ENCODE data around the gene THSD7A. TPM values are rescaled to one million over a fixed set of nuclear protein-coding genes. Genes with fewer than 3 reads are reported as not detected.

The THSD7A gene
- total RNA-seq, 1 donor from 2014 or later: 1.0 TPM

DNA sequence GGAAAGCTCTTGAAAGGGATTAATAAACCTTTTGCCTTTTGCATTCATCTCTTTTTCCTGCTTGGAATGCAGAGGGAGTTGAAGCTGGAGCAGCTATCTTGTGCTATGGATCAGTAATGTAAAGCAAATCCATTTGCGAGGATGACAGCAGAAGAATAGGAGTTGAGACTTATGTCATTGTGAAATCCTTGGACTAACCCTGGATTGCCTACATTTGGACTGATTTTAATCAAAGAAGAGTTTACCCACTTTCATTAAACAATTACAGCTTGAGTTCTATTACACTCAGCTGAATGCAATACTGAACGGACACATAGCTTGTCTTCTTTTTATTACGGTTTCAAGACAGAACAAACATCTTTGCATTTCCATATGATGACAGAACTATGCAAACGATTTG lies 496.1 kb downstream of the THSD7A start:
- ATAC-seq (no peak), DNase-seq (no peak)
- intact Hi-C loops (cut with micrococcal nuclease): no loop called here

DNA sequence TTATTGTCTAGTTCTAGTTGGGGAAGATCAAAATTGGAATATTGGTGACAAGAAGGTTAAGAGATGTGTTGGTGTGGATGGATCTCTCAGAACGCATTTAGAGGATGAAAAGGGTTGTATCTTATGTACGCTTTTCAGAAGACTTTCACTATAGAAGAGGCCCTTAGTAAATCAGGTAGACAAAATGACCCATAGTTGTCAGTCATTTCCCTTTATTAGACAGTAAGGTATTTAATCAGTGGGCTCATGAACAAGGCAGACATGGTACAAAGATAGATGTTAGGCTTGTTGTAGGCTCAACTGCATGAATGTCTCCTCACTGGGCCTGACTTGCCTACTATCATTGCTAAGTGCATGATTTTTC lies 499.2 kb downstream of the THSD7A start:
- ATAC-seq (no peak), DNase-seq (no peak)
- intact Hi-C loops (cut with micrococcal nuclease): no loop called here

DNA sequence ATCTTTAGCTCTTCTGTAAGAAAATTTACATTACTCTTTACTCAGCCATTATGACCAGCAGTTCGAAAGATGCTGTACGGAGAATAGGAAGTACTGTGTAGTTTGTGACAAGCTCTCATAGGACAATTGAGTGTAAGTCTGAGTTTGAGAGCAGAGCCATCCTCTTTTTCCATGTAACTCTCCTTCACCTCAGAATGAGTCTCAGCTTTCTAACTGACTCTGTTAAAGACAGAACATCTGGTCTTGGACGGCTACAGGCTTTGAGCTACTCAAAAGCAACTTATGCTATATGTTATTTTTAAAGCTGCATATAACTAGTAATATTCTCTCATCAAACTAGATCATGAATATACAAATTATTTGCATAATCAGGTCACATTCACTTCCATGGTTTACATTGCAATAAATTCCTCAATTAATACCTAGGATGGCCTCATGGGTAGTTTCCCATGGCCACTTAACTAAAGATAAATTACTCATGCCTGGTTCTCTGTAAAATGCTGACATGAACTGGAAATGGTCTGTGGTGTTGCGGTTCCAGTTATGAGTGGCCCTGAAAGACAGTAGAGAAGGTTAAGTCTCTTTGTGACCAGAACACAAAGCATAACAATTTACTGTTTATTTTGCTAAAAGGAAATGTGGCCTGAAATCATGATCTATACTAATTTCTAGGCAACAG lies 499.7 kb downstream of the THSD7A start:
- no peak for ATAC-seq
- DNase-seq: no peak
- intact Hi-C loops (cut with micrococcal nuclease): no loop called here

DNA sequence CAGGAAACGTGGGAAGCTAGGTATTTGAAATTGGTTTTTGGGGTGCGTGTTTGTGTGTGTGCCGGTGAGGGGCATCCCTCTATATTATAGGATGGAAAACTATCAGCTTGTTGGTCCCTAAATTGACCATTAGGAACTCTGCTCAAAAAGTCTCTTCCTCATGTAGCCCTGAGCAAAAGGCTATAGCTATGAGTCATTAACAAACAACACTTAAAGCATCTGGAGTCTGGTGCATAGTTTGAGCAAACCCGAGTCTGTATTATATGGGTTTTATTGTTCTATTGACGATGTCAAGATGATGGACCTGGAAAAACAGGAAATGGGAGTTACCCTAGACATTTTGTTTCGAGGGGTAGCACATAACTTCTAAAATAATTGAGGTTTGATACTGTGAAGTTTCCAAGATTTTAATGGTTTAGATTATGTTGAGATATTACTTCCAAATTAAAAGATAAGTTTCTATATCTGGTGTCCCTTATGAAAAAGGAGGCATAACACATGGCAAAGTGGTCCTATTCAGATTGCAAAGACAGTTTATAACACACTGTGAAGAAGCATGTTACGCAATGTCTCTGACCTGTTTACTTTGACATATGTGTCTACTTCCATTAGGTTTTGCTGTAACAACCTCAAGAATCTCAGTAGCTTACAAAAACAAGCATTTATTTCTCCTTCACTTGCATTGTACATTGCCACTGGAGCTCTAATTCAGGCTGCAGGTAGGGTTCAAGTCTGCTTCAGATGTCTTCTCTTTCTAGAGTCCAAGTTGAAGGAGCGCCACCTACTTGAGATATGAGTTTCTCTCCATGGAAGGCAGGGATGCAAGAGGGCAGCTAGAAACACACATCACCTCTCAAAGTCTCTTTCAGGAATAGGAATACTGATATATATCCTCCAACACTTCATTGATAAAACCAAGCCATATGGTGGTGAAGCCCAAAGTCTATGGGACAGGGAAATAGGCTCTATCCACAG lies 500.6 kb downstream of the THSD7A start:
- ATAC-seq (no peak), DNase-seq (no peak)
- intact Hi-C loops (cut with micrococcal nuclease): no loop called here

DNA sequence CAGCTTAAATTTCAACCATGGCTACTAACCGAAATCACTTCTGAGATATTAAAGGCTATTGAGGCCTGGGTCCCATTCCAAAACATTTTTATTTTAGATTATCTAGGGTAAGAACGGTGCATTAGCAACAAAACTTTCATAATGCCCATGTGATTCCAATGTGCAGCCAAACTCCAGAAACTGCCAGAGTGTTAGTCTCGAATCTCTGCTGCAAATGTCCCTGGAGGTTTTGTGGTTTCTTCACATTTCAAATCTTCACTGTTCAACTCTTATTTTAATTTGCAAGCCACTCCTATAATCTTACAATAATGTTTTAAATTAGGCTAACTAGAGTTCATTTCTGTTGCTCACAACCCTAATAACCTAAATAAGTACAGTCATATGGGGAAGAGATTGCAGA lies 501.3 kb downstream of the THSD7A start:
- intact Hi-C loops (cut with micrococcal nuclease): no loop called here

DNA sequence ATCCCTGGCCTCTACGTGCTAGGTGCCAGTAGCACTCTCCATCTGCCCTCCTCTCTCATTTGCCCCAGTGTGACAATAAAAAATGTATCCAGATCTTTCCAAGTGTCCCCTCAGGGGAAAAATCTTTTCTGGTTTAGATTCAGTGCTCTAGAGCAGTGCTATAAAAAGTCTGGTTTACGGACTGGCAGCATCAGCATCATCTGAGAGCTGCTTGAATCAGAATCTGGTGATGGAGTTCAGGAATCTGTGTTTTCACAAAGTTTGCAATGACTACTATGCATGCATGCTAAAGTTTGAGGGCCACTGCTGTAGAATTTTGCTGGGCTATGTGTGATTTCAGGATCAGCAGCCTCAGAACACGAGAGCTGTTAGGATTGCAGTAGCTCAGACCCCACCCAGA lies 501.8 kb downstream of the THSD7A start:
- ATAC-seq (no peak), DNase-seq (no peak)
- intact Hi-C loops (cut with micrococcal nuclease): no loop called here

More for the DNA sequence above, 501.3 kb downstream of the THSD7A start:
- ATAC-seq (no peak), DNase-seq (no peak)

DNA sequence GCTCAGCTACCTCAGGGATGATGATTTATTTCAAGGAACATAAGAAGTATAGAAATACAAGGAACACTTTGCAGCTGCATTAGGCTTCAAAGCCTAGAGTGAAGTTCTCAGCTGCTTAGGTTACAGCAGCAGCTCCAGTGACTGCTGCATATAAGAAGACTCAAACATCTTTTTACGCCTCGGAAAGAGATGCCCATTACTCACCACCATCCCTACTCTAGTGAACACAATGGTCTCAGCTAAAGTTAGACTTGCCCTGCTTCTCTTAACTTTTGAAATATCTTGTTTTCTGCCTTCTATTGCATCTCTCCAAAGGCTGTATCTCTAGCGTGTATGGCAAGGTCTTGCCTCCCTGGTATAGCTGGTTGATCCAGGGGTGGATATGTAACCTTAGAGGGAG lies 502.4 kb downstream of the THSD7A start:
- ATAC-seq (no peak), DNase-seq (no peak)
- intact Hi-C loops (cut with micrococcal nuclease): no loop called here

DNA sequence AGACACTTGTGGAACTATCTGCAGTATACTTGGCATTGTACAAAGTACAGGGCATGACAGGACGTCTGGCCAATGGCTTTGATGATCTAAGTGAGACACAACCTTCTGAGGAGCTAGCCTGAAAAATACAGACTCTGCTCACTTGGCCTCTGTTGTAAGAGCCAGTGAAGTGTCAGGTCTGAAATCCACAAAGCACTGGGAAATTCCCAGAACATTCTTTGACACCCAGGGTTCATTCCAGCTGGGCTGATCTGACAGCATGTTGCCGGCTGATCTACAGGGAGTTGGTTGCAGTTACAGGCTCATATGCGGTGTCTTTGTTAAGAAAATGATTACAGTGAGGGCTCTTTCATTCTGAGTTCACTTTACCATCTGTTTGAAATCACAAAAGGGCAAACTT lies 503.7 kb downstream of the THSD7A start:
- intact Hi-C loops (cut with micrococcal nuclease): no loop called here
- ATAC-seq (no peak), DNase-seq (no peak)

DNA sequence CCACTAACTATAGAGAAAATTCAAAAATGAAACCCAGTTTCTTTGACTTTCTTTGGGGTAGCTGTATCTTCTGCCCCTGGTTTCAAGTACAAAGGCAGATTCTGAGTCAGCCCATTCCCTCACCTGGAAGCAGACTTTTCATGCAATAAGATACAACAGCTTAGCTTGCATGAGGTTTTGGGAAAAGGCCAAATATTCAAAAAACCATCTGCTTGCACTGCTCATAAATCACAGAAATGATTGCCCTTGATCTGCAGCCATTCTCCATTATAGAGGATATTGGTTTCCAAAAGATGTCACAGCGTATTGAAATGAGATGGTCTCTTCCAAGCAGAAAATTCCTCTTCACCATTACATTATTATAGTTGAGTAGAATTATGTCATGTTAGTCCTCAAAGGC lies 504.4 kb downstream of the THSD7A start:
- ATAC-seq: no peak
- DNase-seq: no peak
- intact Hi-C loops (cut with micrococcal nuclease): no loop called here

Data from left ventricle myocardium superior (tissue), 1 donor.